Inflammatory macrophage treated with lipopolysaccharide for 4 hours (primary cell): ENCODE data around the gene TLK1.
"Not testable (repeated sequence)": the region's sequence is repeated elsewhere in the genome, so short reads cannot be mapped to it uniquely, and the experiment has no call there.

ENCODE experiments used
- DNase-seq: peaks from one replicate; pipeline ENCODE4 v3.0.0-alpha.2; 2020

TLK1 gene

GRCh38 chr2:171139860-171140259 lies 20.8 kb downstream of the TLK1 start:
- no peak for DNase-seq

- DNase-seq = peak; percentile 35
Measured at GRCh38 chr2:171136024-171136423, 24.7 kb downstream of the TLK1 start.

GRCh38 chr2:171134624-171135230 lies 26.0 kb downstream of the TLK1 start:
- DNase-seq = no peak

DNA sequence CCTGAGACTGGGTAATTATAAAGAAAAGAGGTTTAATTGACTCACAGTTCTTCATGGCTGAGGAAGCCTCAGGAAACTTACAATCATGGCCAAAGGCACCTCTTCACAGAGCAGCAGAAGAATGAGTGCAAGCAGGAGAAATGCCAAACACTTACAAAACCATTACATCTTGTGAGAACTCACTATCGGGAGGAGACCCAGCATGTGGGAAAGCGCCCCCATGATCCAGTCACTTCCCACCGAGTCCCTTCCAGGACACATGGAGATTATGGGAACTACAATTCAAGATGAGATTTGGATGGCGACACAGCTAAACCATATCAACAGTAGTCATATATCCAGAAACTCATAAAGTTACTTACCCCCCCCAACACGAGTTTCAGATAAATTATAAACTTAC lies 28.6 kb downstream of the TLK1 start:
- DNase-seq = no peak

- peak; percentile 63 for DNase-seq
Measured at GRCh38 chr2:171128461-171128860, 32.2 kb downstream of the TLK1 start.

- DNase-seq = no peak
Measured at GRCh38 chr2:171124541-171124940, 36.2 kb downstream of the TLK1 start.

- no peak for DNase-seq
Measured at GRCh38 chr2:171109571-171109970, 51.1 kb downstream of the TLK1 start.

DNA sequence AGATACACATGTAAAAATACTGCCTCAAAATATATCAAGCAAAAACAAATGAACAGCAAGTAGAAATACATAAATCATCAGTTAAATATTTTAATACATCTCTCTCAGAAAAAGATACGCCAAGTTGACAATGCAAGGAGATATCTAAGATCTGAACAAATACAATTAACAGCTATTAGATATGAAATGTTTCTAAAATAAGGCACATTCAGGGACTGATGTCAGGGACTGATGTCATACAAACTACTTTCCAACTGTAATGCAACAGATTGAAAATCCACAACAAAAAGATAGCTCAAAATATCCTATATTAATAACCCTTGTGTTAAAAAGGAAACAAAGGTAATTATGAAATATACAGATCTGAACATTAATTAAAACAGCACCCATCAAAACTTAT lies 51.7 kb downstream of the TLK1 start:
- DNase-seq = no peak

DNA sequence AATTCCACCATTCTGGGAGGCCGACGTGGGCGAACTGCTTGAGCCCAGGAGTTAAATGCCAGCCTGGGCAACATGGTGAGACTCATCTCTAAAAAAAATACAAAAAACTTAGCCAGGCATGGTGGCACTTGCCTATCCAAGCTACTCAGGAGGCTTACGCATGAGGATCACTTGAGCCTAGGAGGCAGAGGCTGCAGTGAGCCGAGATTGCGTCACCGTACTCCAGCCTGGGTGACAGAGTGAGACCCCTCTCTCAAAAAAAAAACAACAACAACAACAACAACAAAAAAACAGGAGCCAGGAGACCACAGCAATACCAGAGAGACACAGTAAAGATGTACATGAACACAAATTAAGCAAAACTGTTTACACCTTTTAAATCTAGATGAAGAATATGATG lies 52.9 kb downstream of the TLK1 start:
- DNase-seq = no peak

DNA sequence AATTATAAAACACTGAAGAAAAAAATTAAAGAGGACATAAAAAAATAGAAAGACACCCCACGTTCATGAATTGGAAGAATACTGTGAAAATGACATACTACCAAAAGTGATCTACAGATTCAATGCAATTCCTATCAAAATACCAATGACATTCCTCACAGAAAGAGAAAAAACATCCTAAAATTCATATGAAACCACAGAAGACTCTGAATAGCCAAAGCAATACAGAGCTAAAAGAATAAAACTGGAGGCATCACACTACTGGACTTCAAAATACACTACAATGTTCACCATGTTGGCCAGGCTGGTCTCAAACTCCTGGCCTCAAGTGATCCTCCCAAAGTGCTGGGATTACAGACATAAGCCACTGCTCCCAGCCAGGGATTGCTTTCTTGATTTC lies 56.3 kb downstream of the TLK1 start:
- DNase-seq = no peak

- DNase-seq = no peak
Measured at GRCh38 chr2:171102802-171103201, 57.9 kb downstream of the TLK1 start.

DNA sequence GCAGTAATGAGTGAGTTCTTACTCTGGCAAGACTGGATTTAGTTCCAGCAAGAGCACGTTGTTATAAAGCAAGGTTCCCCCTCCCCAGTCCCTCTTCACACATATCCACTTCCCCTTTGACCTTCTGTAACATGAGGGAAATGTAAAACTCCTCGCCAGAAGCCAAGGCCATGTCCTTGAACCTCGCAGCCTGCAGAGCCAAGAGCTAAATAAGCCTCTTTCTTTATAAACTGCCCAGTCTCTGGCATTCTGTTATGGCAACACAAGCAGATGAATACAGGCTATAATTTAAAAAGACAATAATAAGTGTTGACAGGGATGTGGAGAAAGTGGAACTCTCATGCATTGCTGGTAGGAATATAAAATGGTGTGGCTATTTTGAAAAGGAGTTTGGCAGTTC lies 60.3 kb downstream of the TLK1 start:
- no peak for DNase-seq

- no peak for DNase-seq
Measured at GRCh38 chr2:171098607-171099006, 62.1 kb downstream of the TLK1 start.

DNA sequence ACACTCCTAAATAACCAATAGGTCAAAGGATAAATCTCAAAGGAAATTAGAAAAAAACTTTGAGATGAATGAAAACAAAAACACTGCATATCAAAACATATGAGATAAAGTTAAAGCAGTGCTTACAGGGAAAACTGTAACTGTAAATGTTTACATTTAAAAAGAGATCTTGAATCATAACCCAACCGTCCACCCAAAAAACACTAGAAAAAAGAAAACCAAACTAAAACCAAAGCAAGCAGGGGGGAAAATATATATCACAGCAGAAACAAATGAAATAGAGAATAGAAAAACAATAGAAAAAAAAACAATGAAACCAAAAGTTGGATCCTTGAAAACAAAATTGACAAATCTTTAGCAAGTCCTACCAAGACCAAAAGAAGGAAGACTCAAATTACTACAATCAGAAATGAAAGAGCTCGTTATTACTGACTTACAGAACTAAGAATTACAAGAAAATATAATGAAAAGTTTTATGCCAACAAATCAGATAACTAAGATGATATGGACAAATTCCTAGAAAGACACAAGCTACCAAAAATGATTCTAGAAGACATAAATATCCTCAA lies 65.6 kb downstream of the TLK1 start:
- DNase-seq = peak; percentile 26

DNA sequence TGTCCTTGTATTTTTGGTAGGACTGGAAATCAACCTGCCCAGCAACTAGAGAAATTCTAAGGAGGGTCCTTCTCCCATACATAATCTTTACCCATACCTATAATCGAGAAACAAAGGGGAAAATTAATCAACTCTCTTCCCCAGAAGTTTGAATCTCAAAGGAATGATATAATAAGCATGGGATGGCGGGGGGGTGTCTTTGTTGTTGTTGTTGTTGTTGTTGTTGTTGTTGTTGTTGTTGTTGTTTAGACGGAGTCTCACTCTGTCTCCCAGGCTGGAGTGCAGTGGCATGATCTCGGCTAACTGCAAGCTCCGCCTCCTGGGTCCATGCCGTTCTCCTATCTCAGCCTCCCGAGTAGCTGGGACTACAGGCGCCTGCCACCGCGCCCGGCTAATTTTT lies 69.2 kb downstream of the TLK1 start:
- not testable (repeated sequence) for DNase-seq

DNA sequence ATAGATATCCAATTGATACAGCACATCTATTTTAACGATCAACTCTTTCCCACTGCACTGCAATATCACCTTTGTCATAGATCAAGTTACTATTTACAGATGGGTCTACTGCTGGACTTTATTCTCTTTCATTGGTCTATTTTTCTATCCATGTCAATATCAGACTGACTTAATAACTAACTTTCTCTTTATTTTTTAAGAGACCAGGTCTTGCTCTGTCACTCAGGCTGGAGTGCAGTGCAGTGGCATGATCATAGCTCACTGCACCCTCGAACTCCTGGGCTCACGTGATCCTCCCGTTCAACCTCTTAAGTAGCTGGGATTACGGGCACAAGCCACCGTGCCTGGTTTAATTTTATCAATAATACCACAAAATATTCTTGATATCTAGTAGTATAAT lies 71.2 kb downstream of the TLK1 start:
- no peak for DNase-seq

DNA sequence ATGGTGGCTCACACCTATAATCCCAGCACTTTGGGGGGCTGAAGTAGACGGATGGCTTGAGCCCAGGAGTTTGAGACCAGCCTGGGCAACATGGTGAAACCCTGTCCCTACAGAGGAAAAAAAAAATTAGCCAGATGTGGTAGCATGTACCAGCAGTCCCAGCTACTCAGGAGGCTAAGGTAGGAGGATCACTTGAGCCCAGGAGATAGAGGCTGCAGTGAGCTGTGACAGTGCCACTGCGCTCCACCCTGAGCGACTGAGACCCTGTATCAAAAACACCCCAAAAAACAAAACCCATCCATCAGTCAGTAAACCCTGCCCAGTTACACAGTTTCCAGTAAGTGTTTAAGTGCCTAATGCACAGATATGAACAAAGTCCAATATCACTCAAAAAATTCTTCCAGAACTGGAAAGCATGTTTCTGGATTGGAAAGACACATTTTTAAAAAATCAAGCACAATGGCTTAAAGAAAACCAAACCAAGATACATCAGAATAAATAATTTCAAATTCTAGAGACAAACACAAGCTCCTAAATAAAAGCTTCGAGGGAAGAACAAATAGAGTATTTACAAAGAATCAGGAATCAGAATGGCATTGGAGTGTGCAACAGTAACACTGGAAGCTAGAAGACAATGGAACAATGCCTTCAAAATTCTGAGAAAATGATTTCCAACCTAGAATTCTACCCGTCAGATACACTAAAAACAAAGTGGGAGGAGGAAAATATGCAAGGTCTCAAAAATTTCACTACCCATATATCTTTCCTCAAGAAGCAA lies 72.4 kb downstream of the TLK1 start:
- DNase-seq = no peak

- DNase-seq = no peak
Measured at GRCh38 chr2:171087547-171087946, 73.1 kb downstream of the TLK1 start.

GRCh38 chr2:171086352-171087290 lies 74.1 kb downstream of the TLK1 start:
- peak; percentile 24 for DNase-seq

DNA sequence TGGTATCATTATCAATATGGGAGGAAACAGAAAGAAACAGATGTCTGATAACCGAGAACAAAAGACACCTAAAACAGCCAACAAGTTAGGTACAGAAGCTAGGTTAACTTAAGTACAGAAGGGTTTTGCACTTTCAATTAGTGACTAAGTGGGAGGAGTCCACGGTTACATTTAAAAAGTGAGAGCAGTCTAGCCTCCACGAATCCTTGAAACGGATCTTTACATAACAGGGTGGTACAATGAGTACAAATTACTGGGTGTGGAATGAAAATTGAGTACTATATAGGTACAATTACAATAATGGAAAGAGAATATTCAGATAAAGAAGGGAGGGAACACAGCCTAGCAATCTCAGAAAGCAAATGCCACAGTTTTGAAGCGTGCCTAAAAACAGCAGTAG lies 76.6 kb downstream of the TLK1 start:
- DNase-seq = no peak

GRCh38 chr2:171083451-171083850 lies 77.2 kb downstream of the TLK1 start:
- DNase-seq = no peak

GRCh38 chr2:171081649-171082111 lies 79.0 kb downstream of the TLK1 start:
- DNase-seq = no peak

DNA sequence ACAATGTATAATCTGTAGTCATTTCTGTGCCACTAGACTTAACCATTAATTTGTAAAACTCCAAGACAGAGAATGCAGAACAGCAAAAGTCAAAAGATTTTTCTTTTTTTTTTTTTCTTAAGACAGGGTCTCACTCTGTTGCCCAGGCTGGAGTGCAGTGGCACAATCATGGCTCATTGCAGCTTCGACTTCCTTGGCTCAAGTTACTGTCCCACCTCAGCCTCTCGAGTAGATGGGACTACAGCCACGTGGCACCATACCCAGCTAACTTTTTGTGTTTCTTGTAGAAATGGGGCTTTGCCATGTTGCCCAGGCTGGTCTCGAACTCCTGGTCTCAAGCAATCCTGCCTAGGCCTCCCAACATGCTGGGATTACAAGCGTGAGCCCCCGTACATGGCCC lies 80.1 kb downstream of the TLK1 start:
- no peak for DNase-seq
